GM12891 (cell line): Measurements from ENCODE around the gene LRP1.

Experiments used
- PAX5 ChIP-seq: IDR thresholded peaks from 2 replicates; pipeline ENCODE4 v1.6.1; 2011; ENCODE audit warnings: low read length, moderate library complexity, mild to moderate bottlenecking; ENCODE audit not compliant: insufficient read depth, severe bottlenecking
- POLR2A ChIP-seq: IDR thresholded peaks from 2 replicates; pipeline ENCODE4 v1.6.1; 2011; ENCODE audit warnings: low read depth, low read length, control low read depth
- POLR2AphosphoS5 ChIP-seq: IDR thresholded peaks from 2 replicates; pipeline ENCODE4 v1.6.1; 2011; ENCODE audit warnings: low read depth, low read length, control low read depth
- TAF1 ChIP-seq: IDR thresholded peaks from 2 replicates; pipeline ENCODE4 v1.6.1; 2011; ENCODE audit warnings: low read depth, low read length, control low read depth

DNA sequence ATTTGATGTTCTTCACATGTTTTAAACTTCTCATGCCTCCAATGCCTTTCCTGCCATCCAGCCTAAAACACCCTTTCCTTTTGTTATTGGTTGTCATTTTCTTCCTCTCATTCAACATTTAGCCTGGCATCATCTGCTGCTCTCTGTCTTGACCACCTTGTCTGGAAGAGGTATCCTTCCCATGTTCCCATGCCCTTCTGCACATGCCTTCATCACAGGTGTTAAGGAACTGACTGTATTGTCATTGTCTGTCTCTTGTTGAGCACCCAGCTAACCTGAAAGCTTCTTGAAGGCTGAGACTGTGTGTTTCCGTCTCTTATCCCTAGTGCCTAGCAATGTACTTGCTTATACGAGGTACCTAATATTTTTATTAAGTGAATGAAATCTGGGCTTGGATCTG lies 4.5 kb upstream of the LRP1 start:
- no peak for TF ChIP-seq POLR2A
- TF ChIP-seq POLR2AphosphoS5 = no peak
- TF ChIP-seq PAX5 = no peak
- TF ChIP-seq TAF1 = no peak
